Measurements from ENCODE around the gene PPP1R12A.

DNA sequence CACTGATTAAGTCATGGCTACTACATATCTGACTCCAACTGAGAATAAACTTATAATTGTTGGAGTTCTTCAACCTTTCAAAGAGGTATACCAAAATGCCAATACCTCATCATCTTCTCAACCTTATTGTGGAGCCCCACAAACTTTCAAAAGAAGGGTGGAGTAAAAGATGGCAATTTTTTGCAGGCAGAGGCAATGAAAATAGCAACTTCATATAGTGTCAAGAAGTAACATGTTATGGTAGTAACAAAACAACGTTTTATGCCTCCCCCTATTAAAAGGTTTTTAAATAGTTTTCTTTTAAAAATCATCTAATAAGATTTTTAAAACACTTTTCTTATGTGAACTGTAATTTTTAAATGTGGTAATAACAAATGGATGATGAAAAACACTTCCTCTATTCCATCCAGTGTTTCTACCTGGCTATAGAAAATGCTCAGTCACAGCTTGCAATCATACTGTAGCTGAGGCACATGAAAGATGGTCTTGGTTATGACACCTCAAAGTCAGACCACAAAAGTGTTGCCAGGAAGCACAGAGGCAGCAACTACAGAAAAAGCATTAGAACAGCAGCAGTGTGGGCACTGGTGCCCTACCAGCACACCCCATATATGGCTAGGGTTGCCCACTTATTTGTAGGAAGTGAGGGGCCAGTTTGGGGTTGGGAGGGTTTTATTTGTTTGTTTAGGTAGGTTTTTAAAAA lies 7.0 kb downstream of the PPP1R12A start:
- no peak for TF ChIP-seq YY1 (tag by site-specific recombination; IDR thresholded peaks at IDR 0.05)
- TF ChIP-seq, protein P1, sequence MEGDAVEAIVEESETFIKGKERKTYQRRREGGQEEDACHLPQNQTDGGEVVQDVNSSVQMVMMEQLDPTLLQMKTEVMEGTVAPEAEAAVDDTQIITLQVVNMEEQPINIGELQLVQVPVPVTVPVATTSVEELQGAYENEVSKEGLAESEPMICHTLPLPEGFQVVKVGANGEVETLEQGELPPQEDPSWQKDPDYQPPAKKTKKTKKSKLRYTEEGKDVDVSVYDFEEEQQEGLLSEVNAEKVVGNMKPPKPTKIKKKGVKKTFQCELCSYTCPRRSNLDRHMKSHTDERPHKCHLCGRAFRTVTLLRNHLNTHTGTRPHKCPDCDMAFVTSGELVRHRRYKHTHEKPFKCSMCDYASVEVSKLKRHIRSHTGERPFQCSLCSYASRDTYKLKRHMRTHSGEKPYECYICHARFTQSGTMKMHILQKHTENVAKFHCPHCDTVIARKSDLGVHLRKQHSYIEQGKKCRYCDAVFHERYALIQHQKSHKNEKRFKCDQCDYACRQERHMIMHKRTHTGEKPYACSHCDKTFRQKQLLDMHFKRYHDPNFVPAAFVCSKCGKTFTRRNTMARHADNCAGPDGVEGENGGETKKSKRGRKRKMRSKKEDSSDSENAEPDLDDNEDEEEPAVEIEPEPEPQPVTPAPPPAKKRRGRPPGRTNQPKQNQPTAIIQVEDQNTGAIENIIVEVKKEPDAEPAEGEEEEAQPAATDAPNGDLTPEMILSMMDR (tag by site-specific recombination; IDR thresholded peaks at IDR 0.05), result no peak
- no peak for TF ChIP-seq ZNF776 (tag by site-specific recombination; IDR thresholded peaks at IDR 0.05; ENCODE audit: borderline replicate concordance)
- no peak for TF ChIP-seq OVOL3 (tag by site-specific recombination; IDR thresholded peaks at IDR 0.05)
- no peak for TF ChIP-seq SP2 (tag by site-specific recombination; IDR thresholded peaks at IDR 0.05)
- no peak for TF ChIP-seq ZNF157 (tag by site-specific recombination; IDR thresholded peaks at IDR 0.05)
- no peak for TF ChIP-seq ZNF175 (tag by site-specific recombination; IDR thresholded peaks at IDR 0.05)
- TF ChIP-seq ZNF549 (tag by site-specific recombination; IDR thresholded peaks at IDR 0.05), result no peak
- no peak for TF ChIP-seq TCF7L2 (IDR thresholded peaks at IDR 0.05; ENCODE audit: borderline replicate concordance, low read depth, low read length)
- TF ChIP-seq, protein P2, sequence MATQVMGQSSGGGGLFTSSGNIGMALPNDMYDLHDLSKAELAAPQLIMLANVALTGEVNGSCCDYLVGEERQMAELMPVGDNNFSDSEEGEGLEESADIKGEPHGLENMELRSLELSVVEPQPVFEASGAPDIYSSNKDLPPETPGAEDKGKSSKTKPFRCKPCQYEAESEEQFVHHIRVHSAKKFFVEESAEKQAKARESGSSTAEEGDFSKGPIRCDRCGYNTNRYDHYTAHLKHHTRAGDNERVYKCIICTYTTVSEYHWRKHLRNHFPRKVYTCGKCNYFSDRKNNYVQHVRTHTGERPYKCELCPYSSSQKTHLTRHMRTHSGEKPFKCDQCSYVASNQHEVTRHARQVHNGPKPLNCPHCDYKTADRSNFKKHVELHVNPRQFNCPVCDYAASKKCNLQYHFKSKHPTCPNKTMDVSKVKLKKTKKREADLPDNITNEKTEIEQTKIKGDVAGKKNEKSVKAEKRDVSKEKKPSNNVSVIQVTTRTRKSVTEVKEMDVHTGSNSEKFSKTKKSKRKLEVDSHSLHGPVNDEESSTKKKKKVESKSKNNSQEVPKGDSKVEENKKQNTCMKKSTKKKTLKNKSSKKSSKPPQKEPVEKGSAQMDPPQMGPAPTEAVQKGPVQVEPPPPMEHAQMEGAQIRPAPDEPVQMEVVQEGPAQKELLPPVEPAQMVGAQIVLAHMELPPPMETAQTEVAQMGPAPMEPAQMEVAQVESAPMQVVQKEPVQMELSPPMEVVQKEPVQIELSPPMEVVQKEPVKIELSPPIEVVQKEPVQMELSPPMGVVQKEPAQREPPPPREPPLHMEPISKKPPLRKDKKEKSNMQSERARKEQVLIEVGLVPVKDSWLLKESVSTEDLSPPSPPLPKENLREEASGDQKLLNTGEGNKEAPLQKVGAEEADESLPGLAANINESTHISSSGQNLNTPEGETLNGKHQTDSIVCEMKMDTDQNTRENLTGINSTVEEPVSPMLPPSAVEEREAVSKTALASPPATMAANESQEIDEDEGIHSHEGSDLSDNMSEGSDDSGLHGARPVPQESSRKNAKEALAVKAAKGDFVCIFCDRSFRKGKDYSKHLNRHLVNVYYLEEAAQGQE (tag by site-specific recombination; IDR thresholded peaks at IDR 0.05), result no peak
